HG03066 (cell line): ENCODE measurements around the gene WNT1.
A peak's percentile ranks its signal among the peaks of the same experiment; 100 is the strongest.

Experiments
- ATAC-seq: cut with Tn5 transposase; IDR thresholded peaks from one replicate; pipeline ENCODE4 v1.9.1; 2021; ENCODE audit warnings: low read depth; ENCODE audit not compliant: unreplicated experiment

The WNT1 gene

DNA sequence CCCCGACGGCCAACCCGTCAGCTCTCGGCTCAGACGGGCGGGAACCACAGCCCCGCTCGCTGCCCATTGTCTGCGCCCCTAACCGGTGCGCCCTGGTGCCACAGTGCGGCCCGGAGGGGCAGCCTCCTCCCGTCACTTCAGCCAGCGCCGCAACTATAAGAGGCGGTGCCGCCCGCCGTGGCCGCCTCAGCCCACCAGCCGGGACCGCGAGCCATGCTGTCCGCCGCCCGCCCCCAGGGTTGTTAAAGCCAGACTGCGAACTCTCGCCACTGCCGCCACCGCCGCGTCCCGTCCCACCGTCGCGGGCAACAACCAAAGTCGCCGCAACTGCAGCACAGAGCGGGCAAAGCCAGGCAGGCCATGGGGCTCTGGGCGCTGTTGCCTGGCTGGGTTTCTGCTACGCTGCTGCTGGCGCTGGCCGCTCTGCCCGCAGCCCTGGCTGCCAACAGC lies at the start of gene WNT1:
Gene WNT1, plus strand, starts transcription at position 32 of the 450 bp plus-strand sequence. Its CDS starts 329 bp downstream, at position 361.
- no peak for ATAC-seq

GRCh38 chr12:48929551-48929950 lies 48.6 kb upstream of the WNT1 start:
- ATAC-seq, result no peak

DNA sequence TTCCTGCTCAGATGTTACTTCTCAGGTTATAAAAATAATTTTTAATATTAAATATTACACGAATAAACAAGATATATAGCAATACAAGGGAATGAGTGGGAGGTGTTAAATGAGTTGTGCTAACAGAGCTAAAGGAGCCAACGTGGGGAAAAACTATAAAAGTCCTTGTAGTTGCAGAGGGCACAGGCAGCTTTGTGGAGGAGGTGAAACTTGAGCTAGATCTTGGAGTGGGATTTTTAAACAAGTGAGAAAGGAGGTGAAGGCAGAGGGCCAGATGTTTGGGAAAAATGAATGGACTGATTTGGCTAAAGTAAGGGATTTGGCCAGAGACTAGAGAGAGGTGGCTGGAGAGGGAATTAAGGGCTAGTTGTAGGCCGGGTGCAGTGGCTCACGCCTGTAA lies 47.6 kb upstream of the WNT1 start:
- ATAC-seq, result no peak

GRCh38 chr12:48932878-48933277 lies 45.2 kb upstream of the WNT1 start:
- no peak for ATAC-seq

DNA sequence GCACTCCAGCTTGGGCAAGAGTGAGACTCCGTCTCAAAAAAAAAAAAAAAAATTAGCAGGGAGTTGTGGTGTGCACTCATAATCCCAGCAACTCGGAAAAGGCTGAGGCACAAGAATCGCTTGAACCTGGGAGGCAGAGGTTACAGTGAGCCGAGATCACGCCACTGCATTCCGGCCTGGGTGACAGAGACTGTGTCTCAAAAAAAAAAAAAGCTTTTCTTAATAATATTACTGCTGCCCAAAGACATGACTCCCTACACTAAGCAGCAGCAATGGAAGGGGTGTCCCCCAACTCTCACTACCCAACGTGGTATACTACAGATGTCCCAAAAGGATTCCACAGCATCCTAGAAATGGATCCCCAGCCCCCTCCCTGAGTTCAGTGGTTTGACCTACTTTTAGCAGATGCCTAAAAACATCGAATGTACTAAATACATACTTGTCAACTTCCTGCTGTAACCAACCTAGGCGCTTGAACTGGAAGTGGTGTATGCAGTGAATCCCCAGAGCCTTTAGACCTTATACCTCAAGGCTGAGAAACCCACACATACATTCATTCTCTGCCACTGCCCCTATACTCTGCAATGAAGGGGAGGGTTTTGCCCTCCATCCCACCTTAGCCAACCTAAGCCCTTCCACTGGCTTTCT lies 44.3 kb upstream of the WNT1 start:
- no peak for ATAC-seq

DNA sequence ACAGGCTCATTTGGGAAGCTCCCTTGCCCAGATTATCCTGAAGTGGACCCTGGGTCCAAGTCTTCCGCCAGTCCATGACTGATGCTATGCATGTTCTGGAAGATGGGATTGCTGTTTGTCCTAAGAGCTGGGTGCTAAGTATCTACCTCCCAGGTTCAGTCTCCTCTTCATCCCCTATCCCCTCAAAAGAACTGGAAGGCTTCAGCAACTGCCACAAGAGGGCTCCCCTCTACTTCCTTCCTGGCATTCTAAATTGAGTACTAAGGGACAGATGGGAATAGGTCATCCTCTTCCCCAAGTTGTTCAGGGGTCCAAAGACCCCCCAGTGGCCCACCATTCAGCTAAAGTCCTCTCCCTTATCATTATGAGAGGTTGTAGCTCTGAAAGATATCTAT lies 43.8 kb upstream of the WNT1 start:
- no peak for ATAC-seq

- no peak for ATAC-seq
Observed at GRCh38 chr12:48936379-48936979, 41.6 kb upstream of the WNT1 start.

DNA sequence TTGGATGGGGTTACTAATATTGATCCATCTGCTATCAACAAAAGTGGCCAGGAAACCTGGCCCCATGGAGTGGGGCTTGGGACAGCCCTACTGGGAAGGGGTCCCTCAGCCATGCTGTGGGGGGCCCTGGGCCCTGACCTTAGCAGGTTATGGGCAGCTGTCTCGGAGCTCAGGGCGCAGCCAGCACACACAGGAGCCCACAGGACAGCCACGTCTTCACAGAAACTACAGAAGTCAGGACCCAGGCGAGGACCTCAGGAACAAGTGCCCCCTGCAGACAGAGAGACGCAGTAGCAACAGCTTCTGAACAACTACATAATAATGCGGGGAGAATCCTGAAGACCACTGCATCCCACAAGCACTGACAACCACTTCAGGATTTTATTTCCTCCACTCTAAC lies 41.0 kb upstream of the WNT1 start:
- no peak for ATAC-seq

GRCh38 chr12:48938805-48939204 lies 39.3 kb upstream of the WNT1 start:
- ATAC-seq, result no peak

GRCh38 chr12:48940181-48940580 lies 37.9 kb upstream of the WNT1 start:
- ATAC-seq, result no peak

DNA sequence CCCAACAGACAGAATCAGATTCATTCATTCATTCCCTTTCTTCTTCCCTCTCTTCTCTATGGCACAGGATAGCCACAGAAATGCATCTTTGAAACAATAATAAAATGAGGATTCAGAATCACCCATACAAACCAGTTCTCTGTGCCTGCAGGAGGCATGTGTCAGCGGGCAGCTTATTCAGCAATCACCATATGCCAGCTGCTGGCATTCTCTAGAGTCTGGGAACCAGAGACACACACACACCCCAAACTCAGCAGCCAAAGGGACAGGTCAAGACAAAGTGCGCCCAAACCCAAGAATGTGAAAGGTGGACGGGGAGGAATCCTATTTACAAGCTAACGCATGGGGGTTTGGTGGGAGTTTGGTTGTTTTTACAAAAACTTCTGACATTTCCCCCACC lies 34.9 kb upstream of the WNT1 start:
- ATAC-seq, result no peak

- ATAC-seq, result no peak
Observed at GRCh38 chr12:48946205-48946604, 31.9 kb upstream of the WNT1 start.

DNA sequence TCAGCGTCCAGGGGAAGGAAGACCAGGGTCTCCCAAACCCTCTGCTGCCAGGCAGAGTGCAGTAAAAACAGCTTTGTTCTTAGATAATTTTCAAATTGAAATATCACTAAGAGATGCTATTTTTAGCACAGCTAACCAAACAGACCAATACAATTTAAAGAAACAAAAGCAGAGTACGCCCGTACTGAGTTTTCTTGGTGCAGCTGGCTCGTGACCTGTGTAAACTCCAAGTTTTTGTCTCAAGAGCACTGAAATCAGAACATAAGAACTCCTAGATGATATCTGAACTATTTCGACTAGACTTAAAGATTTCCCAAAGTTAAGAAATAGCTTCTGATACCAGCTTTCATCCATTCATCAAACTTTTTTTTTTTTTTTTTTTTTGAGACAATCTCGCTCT lies 31.2 kb upstream of the WNT1 start:
- ATAC-seq, result no peak

DNA sequence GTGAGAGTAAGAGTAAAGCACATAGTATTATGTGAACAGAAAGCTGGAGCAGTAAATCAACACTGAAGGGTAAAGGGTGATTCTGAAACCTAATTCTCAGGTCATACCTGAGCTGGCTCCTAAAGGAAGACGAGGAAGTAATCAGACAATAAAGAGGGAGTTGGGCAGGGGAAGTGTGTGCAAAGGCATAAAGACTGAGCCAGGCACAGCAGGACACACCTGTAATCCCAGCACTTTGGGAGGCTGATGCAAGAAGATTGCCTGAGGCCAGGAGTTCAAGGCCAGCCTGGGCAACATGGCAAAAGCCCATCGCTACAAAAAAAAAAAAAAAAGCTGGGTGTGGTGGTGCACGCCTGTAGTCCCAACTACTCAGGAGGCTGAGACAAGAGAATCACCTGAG lies 30.4 kb upstream of the WNT1 start:
- no peak for ATAC-seq

DNA sequence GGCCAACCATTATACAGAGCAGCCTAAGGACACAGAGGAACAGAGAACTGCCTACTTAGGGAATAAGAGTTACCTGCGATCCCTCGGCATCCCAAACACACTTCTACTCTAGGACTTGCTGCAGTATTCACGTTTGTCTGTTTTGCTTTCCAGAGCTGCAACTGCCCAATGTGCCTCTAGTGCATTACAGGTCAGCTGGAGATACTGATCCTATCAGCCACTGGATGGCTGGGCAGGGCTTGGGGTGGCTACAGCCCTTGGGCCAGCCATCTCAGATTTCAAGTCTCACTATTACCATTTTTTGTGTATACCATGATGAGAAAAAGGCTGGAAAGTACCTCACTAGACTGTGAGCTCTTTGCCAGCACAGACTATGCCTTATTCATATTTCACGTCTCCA lies 25.4 kb upstream of the WNT1 start:
- no peak for ATAC-seq

- no peak for ATAC-seq
Observed at GRCh38 chr12:48954061-48954460, 24.1 kb upstream of the WNT1 start.

DNA sequence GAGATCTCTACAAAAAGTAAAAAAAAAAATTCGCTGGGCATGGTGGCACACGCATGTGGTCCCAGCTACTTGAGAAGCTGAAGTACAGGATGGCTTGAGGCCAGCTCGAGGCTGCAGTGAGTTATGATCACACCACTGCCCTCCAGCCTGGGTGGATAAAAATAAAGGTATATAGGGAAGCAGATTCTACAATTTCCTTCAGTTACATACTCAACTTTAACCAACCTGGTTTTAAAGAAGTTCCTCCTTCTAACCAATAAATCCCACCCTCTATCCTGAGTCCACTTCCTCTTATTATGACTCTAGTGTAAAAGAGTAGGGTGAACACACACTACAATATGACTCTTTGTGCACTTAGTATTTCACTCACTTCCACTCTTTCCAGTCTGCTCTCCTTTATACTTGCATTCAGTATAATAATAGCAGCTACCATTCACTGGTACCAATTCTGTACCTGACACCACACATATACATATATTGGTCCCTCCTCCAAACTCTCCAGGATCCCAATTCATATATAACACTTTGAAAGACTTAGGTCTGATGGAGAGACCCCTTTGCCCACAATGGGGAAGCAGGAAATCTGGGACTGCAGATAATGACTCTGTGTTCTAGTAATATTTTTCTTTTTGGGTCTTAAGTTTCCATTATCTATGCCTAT lies 23.2 kb upstream of the WNT1 start:
- ATAC-seq, result no peak

DNA sequence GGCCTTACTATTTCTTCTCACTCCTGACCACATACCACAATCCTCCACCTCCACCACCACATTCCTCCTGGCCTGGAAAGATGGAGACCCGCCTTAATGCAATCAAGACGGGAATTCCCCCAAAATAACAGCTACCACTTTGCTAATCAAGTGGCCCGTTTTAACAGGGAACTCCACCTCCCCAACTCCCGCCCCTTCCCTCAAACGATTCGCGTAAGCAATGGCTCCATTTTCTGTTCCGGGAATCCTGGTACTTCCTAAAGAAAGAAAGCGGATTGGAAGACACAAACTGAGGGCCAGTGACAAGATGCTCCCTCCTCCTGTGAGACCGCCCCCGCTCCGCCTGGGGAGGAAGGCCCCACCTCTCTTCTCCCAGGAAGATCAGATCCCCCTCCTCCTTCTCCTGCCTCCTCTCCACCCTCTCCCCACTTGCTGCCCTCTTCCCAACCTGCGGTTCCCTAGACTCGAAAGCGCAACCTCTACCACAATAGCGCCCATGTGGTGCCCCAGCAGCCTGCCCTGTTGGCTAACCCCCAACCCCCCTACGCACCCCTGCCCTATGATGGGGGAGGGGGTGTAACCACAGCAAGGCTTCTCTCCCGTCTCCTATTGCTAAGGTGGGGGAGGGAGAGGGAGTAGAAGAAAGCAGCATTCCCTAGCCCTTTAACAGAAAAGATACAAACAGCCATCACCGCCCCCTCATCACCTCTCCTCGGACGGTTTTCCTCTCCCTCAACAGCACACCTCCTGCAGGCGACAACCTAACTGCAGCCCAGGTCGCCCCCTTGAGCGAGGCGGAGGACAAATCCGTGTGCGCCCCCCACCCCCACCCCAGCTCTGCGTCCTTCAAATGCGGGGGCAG lies 21.6 kb upstream of the WNT1 start:
- peak; percentile 7 for ATAC-seq

- peak; percentile 76 for ATAC-seq
Observed at GRCh38 chr12:48957141-48958048, 20.7 kb upstream of the WNT1 start, which contains the start of gene ARF3. TSS of gene ARF3 (minus strand) at chr12:48957487. CDS start at chr12:48941095, 16,392 bp downstream.

DNA sequence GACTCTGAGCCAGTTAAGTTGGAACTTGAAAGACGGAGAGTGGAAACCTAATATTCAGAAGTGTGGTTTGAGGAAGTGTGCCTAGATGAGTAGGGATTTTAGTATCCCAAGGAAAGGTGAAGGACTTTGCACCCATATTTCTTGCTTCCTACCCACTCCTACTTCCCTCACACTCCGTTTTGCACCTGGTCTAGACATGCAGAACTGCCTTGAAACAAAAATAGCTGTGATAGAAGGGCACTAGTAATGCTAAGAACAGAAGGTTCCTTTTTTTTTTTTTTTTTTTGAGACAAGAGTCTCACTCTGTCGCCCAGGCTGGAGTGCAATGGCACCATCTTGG lies 20.1 kb upstream of the WNT1 start:
- ATAC-seq, result no peak
